ENCODE data around the gene PRKAR1B.
"Not testable (repeated sequence)": the region's sequence is repeated elsewhere in the genome, so short reads cannot be mapped to it uniquely, and the experiment has no call there.

DNA sequence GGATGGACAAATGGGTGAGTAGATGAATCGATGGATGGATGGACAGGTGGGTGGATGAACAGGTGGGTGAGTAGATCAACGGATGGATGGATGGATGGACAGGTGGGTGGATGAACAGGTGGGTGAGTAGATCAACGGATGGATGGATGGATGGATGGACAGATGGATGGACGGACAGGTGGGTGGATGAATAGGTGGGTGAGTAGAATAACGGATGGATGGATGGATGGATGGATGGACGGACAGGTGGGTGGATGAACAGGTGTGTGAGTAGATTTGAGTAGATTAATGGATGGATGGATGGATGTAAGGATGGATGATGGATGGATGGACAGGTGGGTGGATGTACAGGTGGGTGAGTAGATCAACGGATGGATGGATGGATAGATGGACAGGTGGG, 115.2 kb downstream of the PRKAR1B start:
- TF ChIP-seq, protein P1, sequence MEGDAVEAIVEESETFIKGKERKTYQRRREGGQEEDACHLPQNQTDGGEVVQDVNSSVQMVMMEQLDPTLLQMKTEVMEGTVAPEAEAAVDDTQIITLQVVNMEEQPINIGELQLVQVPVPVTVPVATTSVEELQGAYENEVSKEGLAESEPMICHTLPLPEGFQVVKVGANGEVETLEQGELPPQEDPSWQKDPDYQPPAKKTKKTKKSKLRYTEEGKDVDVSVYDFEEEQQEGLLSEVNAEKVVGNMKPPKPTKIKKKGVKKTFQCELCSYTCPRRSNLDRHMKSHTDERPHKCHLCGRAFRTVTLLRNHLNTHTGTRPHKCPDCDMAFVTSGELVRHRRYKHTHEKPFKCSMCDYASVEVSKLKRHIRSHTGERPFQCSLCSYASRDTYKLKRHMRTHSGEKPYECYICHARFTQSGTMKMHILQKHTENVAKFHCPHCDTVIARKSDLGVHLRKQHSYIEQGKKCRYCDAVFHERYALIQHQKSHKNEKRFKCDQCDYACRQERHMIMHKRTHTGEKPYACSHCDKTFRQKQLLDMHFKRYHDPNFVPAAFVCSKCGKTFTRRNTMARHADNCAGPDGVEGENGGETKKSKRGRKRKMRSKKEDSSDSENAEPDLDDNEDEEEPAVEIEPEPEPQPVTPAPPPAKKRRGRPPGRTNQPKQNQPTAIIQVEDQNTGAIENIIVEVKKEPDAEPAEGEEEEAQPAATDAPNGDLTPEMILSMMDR (IDR thresholded peaks at IDR 0.05 in 4 of 5, conservative IDR thresholded peaks at IDR 0.05 in 1 of 5) = not testable (repeated sequence)
- TF ChIP-seq POLR2A (IDR thresholded peaks at IDR 0.05) = not testable (repeated sequence)

Measured in gastrocnemius medialis (tissue), 4 donors.